ENCODE measurements around the gene CHCHD1. TPM values are rescaled to one million over a fixed set of nuclear protein-coding genes. Genes with fewer than 3 reads are reported as not detected.

CHCHD1 gene
- total RNA-seq, 2 donors from 2014 or later: 37.6 to 49.3 TPM

DNA sequence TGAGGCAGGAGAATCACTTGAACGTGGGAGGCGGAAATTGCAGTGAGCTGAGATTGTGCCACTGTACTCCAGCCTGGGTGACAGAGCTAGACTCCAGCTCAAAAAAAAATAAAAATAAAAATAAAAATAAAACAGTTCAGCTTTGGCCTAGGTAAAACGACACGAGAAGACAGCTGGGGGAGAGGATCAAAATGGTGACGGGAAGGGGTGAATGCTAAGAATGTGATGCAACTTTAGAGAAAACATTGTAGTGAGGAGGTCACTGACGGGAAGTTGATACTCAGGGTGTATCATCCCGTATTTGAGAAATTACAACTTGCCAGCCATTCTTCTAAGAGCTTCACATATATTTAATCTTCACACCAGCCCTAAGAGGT is 28.5 kb downstream of the CHCHD1 start:
- H3K27ac ChIP-seq (ENCODE audit: low read depth, low read length): no peak overlapping the region
- peak overlapping the region; percentile 78 for H3K9ac ChIP-seq (ENCODE audit: extremely low read depth, low read length, poor library complexity, severe bottlenecking)
- Mint-ChIP-seq H3K4me1 (peaks cover 13% of the 10 kb centered on the region), H3K4me3 (peak overlapping the region; percentile 68), H3K9me3 (no peaks in the 10 kb centered on the region), H3K27ac (peak overlapping the region; percentile 44), H3K27me3 (ENCODE audit: insufficient read depth) (peaks cover 2% of the 10 kb centered on the region), H3K36me3 (ENCODE audit: low read depth) (peaks cover 42% of the 10 kb centered on the region)
- no peaks in the 10 kb centered on the region for H3K4me1 ChIP-seq (ENCODE audit: control insufficient read depth, insufficient read depth, low read length)
- no peaks in the 10 kb centered on the region for H3K27me3 ChIP-seq (ENCODE audit: control insufficient read depth, insufficient read depth, low read length, poor library complexity, severe bottlenecking)
- WGBS, 2 experiments (ENCODE audit: insufficient coverage in 1 of 2, insufficient read length in 1 of 2): 90 to 96% methylated on average over 5 to 7 of the region's 7 CpGs
- TF ChIP-seq, protein P1, sequence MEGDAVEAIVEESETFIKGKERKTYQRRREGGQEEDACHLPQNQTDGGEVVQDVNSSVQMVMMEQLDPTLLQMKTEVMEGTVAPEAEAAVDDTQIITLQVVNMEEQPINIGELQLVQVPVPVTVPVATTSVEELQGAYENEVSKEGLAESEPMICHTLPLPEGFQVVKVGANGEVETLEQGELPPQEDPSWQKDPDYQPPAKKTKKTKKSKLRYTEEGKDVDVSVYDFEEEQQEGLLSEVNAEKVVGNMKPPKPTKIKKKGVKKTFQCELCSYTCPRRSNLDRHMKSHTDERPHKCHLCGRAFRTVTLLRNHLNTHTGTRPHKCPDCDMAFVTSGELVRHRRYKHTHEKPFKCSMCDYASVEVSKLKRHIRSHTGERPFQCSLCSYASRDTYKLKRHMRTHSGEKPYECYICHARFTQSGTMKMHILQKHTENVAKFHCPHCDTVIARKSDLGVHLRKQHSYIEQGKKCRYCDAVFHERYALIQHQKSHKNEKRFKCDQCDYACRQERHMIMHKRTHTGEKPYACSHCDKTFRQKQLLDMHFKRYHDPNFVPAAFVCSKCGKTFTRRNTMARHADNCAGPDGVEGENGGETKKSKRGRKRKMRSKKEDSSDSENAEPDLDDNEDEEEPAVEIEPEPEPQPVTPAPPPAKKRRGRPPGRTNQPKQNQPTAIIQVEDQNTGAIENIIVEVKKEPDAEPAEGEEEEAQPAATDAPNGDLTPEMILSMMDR (conservative IDR thresholded peaks at IDR 0.05): no peak
- no peak for DNase-seq
- H3K36me3 ChIP-seq (ENCODE audit: control insufficient read depth, insufficient read depth, low read length): peaks cover 30% of the 10 kb centered on the region
- H3K4me3 ChIP-seq (ENCODE audit: low read length): peak overlapping the region; percentile 79
- H3K9me3 ChIP-seq (ENCODE audit: control insufficient read depth, low read length): no peaks in the 10 kb centered on the region

DNA sequence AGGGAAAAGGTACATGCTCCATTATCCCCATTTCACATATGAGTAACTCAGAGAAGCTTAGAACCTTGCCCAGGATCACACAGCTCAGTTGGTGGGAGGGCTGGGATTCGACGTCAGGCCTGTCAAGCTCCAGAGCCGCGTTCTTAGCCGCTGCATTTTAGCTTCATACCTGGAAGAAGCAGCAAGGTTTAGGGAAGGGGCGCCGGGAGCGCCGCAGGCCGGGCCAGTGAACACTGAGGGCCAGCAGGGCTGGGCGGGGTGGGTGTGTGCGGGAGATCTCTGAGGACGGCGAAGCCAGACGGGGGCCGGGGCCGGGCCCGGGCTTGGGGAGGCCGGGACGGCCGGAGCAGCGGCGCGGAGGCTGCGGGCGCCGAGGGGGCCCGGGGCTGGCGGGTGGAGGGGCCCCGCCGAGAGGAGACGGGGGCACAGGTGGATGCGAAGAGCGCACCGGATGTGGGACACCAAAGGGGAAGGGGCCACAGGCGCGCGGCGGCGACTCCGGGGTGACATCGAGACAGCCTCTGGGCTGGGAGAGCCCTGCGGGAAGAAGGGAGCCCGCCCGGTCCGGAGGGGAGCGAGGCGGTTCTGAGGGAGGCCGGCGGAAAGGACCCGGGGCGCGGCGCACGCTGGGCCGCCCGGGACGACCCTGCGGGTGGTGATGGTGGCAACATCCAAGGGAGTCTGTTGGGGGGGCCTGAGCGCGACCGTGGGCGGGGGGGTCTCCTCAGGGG is 29.1 kb downstream of the CHCHD1 start:
- peak; percentile 80 for DNase-seq
- no peak overlapping the region for H3K27ac ChIP-seq (ENCODE audit: low read depth, low read length)
- Mint-ChIP-seq H3K9me3 (no peaks in the 10 kb centered on the region), H3K4me1 (peaks cover 15% of the 10 kb centered on the region), H3K4me3 (peak overlapping the region; percentile 68), H3K27ac (peak overlapping the region; percentile 44), H3K36me3 (ENCODE audit: low read depth) (peaks cover 37% of the 10 kb centered on the region), H3K27me3 (ENCODE audit: insufficient read depth) (peaks cover 2% of the 10 kb centered on the region)
- H3K27me3 ChIP-seq (ENCODE audit: control insufficient read depth, insufficient read depth, low read length, poor library complexity, severe bottlenecking): no peaks in the 10 kb centered on the region
- H3K4me1 ChIP-seq (ENCODE audit: control insufficient read depth, insufficient read depth, low read length): no peaks in the 10 kb centered on the region
- 1 to 2% methylated on average over 24 to 63 of the region's 63 CpGs for WGBS, 2 experiments (ENCODE audit: insufficient coverage in 1 of 2, insufficient read length in 1 of 2)
- TF ChIP-seq, protein P1 (conservative IDR thresholded peaks at IDR 0.05): no peak
- peaks cover 30% of the 10 kb centered on the region for H3K36me3 ChIP-seq (ENCODE audit: control insufficient read depth, insufficient read depth, low read length)
- peak overlapping the region; percentile 78 for H3K9ac ChIP-seq (ENCODE audit: extremely low read depth, low read length, poor library complexity, severe bottlenecking)
- H3K4me3 ChIP-seq (ENCODE audit: low read length): peak overlapping the region; percentile 79
- H3K9me3 ChIP-seq (ENCODE audit: control insufficient read depth, low read length): no peaks in the 10 kb centered on the region

DNA sequence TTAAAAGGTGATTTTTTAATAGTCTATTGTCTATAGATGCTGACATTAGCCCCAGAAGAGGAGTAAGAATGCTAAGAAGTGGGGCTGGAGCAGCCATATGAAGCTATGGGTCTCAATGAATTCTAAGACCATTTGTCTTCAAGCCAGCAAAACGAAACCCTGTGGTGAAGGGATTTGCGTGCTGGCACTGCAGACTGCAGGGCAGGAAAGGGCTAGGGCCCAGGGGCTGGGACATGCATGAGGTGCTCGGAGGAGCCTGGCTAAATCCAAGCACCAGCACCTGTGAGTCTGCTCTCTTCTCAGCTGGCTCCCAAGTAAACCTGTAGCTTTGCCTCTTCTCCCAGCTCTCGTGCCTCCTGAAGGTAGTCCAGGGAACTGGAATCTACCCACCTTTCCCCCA is 30.8 kb downstream of the CHCHD1 start:
- Mint-ChIP-seq H3K4me3 (peak overlapping the region; percentile 68), H3K27ac (no peak overlapping the region)
- no peaks in the 10 kb centered on the region for H3K27me3 ChIP-seq (ENCODE audit: control insufficient read depth, insufficient read depth, low read length, poor library complexity, severe bottlenecking)

More for the DNA sequence above, 30.8 kb downstream of the CHCHD1 start:
- 83 to 86% methylated on average over 4 of the region's 4 CpGs for WGBS, 2 experiments (ENCODE audit: insufficient coverage in 1 of 2, insufficient read length in 1 of 2)
- Histone ChIP-seq H3K4me1 (ENCODE audit: control insufficient read depth, insufficient read depth, low read length) (peaks cover 9% of the 10 kb centered on the region), H3K36me3 (ENCODE audit: control insufficient read depth, insufficient read depth, low read length) (peaks cover 23% of the 10 kb centered on the region), H3K9me3 (ENCODE audit: control insufficient read depth, low read length) (no peaks in the 10 kb centered on the region), H3K9ac (ENCODE audit: extremely low read depth, low read length, poor library complexity, severe bottlenecking) (no peak overlapping the region), H3K27ac (ENCODE audit: low read depth, low read length) (no peak overlapping the region), H3K4me3 (ENCODE audit: low read length) (no peak overlapping the region)
- peak; percentile 69 for DNase-seq
- peaks cover 2% of the 10 kb centered on the region for H3K27me3 Mint-ChIP-seq (ENCODE audit: insufficient read depth)
- no peaks in the 10 kb centered on the region for H3K9me3 Mint-ChIP-seq
- peaks cover 25% of the 10 kb centered on the region for H3K36me3 Mint-ChIP-seq (ENCODE audit: low read depth)
- H3K4me1 Mint-ChIP-seq: peaks cover 30% of the 10 kb centered on the region
- TF ChIP-seq, protein P1 (conservative IDR thresholded peaks at IDR 0.05): no peak

Data from endodermal cell (in vitro differentiated cells).